SK-N-SH (cell line): ENCODE data around the gene CTTNBP2NL. TPM values are rescaled to one million over a fixed set of nuclear protein-coding genes. Genes with fewer than 3 reads are reported as not detected.

Experiments
- CTCF ChIA-PET: fragments of 300-600, 350-600 bp; formaldehyde crosslinking; extraction: SDS; loops from one replicate; lab custom pipeline; 2021; lab: Yijun Ruan, JAX
- POLR2A ChIA-PET: fragments of 350-600 bp; sonication (Branson Sonifier 250); formaldehyde crosslinking; extraction: SDS; loops from one replicate; lab custom pipeline; 2020; ENCODE audit warnings: antibody characterized with exemption, inconsistent platforms; lab: Yijun Ruan, JAX
- DNase-seq: peaks from one replicate; pipeline ENCODE4 v3.0.0; 2012
- H2AFZ ChIP-seq: fragments of 200-600 bp; sonication (generic); 2 replicates; pipeline ENCODE4 v1.8.1; 2016; ENCODE audit warnings: antibody characterized with exemption, mild to moderate bottlenecking, low read depth
- H3F3A ChIP-seq: fragments of 200-600 bp; sonication (generic); replicated peaks from 2 replicates; pipeline ENCODE3; 2016; ENCODE audit warnings: antibody characterized with exemption, mild to moderate bottlenecking; ENCODE audit not compliant: insufficient read depth
- H3K27ac ChIP-seq, 2 experiments: fragments of 200-500 bp in 1 of 2; fragments of 200-600 bp in 1 of 2; sonication (Bioruptor generic) in 1 of 2; sonication (generic), shearing (Covaris generic) in 1 of 2; 2 replicates each; pipeline versions ENCODE4 v1.5.1 to v1.6.1; 2014 to 2016; ENCODE audit warnings: low read depth in 2 of 2, inconsistent platforms in 1 of 2, low read length in 1 of 2, mild to moderate bottlenecking in 1 of 2, mixed read lengths in 1 of 2
- H3K27me3 ChIP-seq: fragments of 200-600 bp; sonication (generic), shearing (Covaris generic); 2 replicates; pipeline ENCODE4 v1.6.1; 2016; ENCODE audit warnings: mixed run types; ENCODE audit not compliant: insufficient read depth
- H3K36me3 ChIP-seq, 2 experiments: fragments of 200-500 bp in 1 of 2; fragments of 200-600 bp in 1 of 2; sonication (Bioruptor generic) in 1 of 2; sonication (generic) in 1 of 2; replicated peaks in 1 of 2; 2 replicates each; pipeline versions ENCODE3 to v1.5.1; 2014 to 2016; ENCODE audit warnings: low read length in 1 of 2, mild to moderate bottlenecking in 1 of 2; ENCODE audit not compliant: insufficient read depth in 2 of 2, control insufficient read depth in 1 of 2
- H3K4me1 ChIP-seq, 2 experiments: fragments of 200-500 bp in 1 of 2; fragments of 200-600 bp in 1 of 2; sonication (Bioruptor generic) in 1 of 2; sonication (generic), shearing (Covaris generic) in 1 of 2; 2 replicates each; pipeline versions ENCODE4 v1.5.1 to v1.6.1; 2014 to 2016; ENCODE audit warnings: low read depth in 1 of 2, low read length in 1 of 2, mixed run types in 1 of 2; ENCODE audit not compliant: insufficient read depth in 2 of 2, control insufficient read depth in 1 of 2
- H3K4me2 ChIP-seq: fragments of 200-600 bp; sonication (generic), shearing (Covaris generic); 2 replicates; pipeline ENCODE4 v1.6.1; 2017; ENCODE audit warnings: mixed run types
- H3K4me3 ChIP-seq, 2 experiments: fragments of 200-500 bp in 1 of 2; fragments of 200-600 bp in 1 of 2; sonication (Bioruptor generic) in 1 of 2; sonication (generic), shearing (Covaris generic) in 1 of 2; 2 replicates each; pipeline versions ENCODE4 v1.5.1 to v1.8.1; 2014 to 2016; ENCODE audit warnings: low read depth in 2 of 2, inconsistent platforms in 1 of 2, low read length in 1 of 2, mild to moderate bottlenecking in 1 of 2, mixed read lengths in 1 of 2, moderate library complexity in 1 of 2
- H3K79me2 ChIP-seq: fragments of 200-600 bp; sonication (generic); 2 replicates; pipeline ENCODE4 v1.8.1; 2017; ENCODE audit warnings: mild to moderate bottlenecking; ENCODE audit not compliant: insufficient read depth
- H3K9ac ChIP-seq: fragments of 200-600 bp; sonication (generic); 2 replicates; pipeline ENCODE4 v1.6.1; 2017; ENCODE audit warnings: mixed run types
- H3K9me2 ChIP-seq: fragments of 200-600 bp; sonication (generic); 2 replicates; pipeline ENCODE4 v1.6.1; 2017; ENCODE audit warnings: mixed run types
- H3K9me3 ChIP-seq: fragments of 200-600 bp; sonication (generic); 2 replicates; pipeline ENCODE4 v1.6.1; 2017; ENCODE audit warnings: mixed run types, mild to moderate bottlenecking, moderate library complexity
- H4K20me1 ChIP-seq: fragments of 200-600 bp; sonication (generic); 2 replicates; pipeline ENCODE4 v1.6.1; 2017; ENCODE audit warnings: mild to moderate bottlenecking, mixed run types; ENCODE audit not compliant: insufficient read depth
- CHD2 ChIP-seq: fragments of 150-350 bp; IDR thresholded peaks from 2 replicates; pipeline ENCODE4 v1.6.1; 2018; ENCODE audit warnings: low read length; ENCODE audit not compliant: partially characterized antibody
- ELF1 ChIP-seq: IDR thresholded peaks from 2 replicates; pipeline ENCODE4 v1.4.0; 2012
- EP300 ChIP-seq, 2 experiments: IDR thresholded peaks; 2 replicates each; pipeline versions ENCODE4 v1.4.0 to v1.6.1; 2012; ENCODE audit warnings: borderline replicate concordance in 1 of 2, low read depth in 1 of 2, low read length in 1 of 2
- EZH2phosphoT487 ChIP-seq: fragments of 200-600 bp; sonication (generic); IDR thresholded peaks from 2 replicates; pipeline ENCODE4 v1.6.1; 2017; ENCODE audit warnings: low read depth, mixed run types, mild to moderate bottlenecking, antibody characterized with exemption, moderate library complexity, borderline replicate concordance
- FOXJ3 ChIP-seq: sonication (generic); formaldehyde crosslinking; IDR thresholded peaks from 2 replicates; pipeline ENCODE4 v1.5.1; 2020; ENCODE audit warnings: mild to moderate bottlenecking, missing genetic modification reagents
- FOXM1 ChIP-seq: IDR thresholded peaks from 2 replicates; pipeline ENCODE4 v1.4.0; 2012; ENCODE audit warnings: low read depth, mild to moderate bottlenecking
- GABPA ChIP-seq: IDR thresholded peaks from 2 replicates; pipeline ENCODE4 v1.4.0; 2012; ENCODE audit warnings: low read depth, mild to moderate bottlenecking
- NRF1 ChIP-seq: IDR thresholded peaks from 2 replicates; pipeline ENCODE4 v1.6.1; 2012; ENCODE audit warnings: low read depth, mild to moderate bottlenecking, low read length
- RAD21 ChIP-seq: IDR thresholded peaks from 2 replicates; pipeline ENCODE4 v1.6.1; 2012; ENCODE audit warnings: mild to moderate bottlenecking, low read length
- RFX5 ChIP-seq: IDR thresholded peaks from 2 replicates; pipeline ENCODE4 v1.6.1; 2012; ENCODE audit warnings: mild to moderate bottlenecking, improper control_type of control experiment, low read length
- SMC3 ChIP-seq: IDR thresholded peaks from 2 replicates; pipeline ENCODE4 v1.6.1; 2012; ENCODE audit warnings: low read depth, low read length, improper control_type of control experiment
- TAF1 ChIP-seq: IDR thresholded peaks from 2 replicates; pipeline ENCODE4 v1.6.1; 2012; ENCODE audit warnings: low read depth, mild to moderate bottlenecking, low read length, moderate library complexity, borderline replicate concordance
- TCF12 ChIP-seq: IDR thresholded peaks from 2 replicates; pipeline ENCODE4 v1.4.0; 2012
- TEAD4 ChIP-seq: IDR thresholded peaks from 2 replicates; pipeline ENCODE4 v1.4.0; 2012; ENCODE audit warnings: mild to moderate bottlenecking, borderline replicate concordance; ENCODE audit not compliant: insufficient read depth
- YY1 ChIP-seq: IDR thresholded peaks from 2 replicates; pipeline ENCODE4 v1.4.0; 2012; ENCODE audit warnings: low read depth, mild to moderate bottlenecking
- WGBS: methylation state at CpG from one replicate; pipeline ENCODE4 v1.1.6; 2017; ENCODE audit warnings: low lambda C conversion rate; 5-methylcytosine and 5-hydroxymethylcytosine counted together
- polyA plus RNA-seq, 3 experiments: library from polyadenylated mRNA; depleted of rRNA; stranded (reverse); fragments of >200 nt; gene quantifications; 2 replicates each; pipeline ENCODE4 v1.2.3, GENCODE V29; 2012

CTTNBP2NL gene
- polyA plus RNA-seq, 1 of the 3 experiments (the other 2 are of a cell fraction): 4.9 TPM

DNA sequence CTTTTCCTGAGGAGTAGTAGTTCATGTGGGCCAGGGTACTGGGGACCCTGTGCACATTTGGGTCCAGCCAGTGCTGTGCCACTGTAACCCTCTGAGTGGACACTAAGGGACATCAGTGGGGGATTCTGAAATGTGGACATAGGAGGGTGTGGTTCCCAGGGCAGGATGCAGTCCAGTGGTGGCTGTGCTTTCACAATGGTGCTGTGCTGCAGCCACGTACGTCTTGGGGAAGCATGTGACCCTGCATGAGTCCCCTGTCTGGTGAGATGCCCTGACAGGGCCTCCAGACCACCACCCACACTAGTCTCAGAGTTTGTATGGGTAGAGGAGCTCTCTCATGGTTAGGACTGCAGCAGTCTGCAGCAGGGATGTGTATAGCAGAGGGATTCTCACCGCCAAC is 75.0 kb downstream of the CTTNBP2NL start:
- H3K4me1 ChIP-seq: peaks cover 0 to under 1% of the 10 kb centered on the region in 2 experiments; a peak in 2 of 4 replicates
- H3K4me3 ChIP-seq: no peak overlapping the region
- DNase-seq: no peak
- no peak overlapping the region for H2AFZ ChIP-seq
- POLR2A ChIA-PET: no interaction called here
- TF ChIP-seq NRF1 (no peak), TAF1 (no peak), RFX5 (no peak)
- CTCF ChIA-PET: interaction anchor here (1.3 to 12.9 kb wide), 2 partner anchors 29 to 81 kb away, joined by 3 to 154 read pairs; no protein-coding TSS in a partner anchor
- H4K20me1 ChIP-seq: no peaks in the 10 kb centered on the region
- H3K9me2 ChIP-seq: no peaks in the 10 kb centered on the region
- H3F3A ChIP-seq: peaks cover 16% of the 10 kb centered on the region
- H3K4me2 ChIP-seq: no peak overlapping the region
- H3K9me3 ChIP-seq: 0 out of 2 replicates have a peak, but pooled peaks cover 1% of the 10 kb centered on the region
- H3K27ac ChIP-seq: no peak overlapping the region
- 95% methylated on average over 2 of the region's 3 CpGs for WGBS
- H3K36me3 ChIP-seq: peaks cover 0 to 1% of the 10 kb centered on the region in 2 experiments
- no peak overlapping the region for H3K9ac ChIP-seq
- no peaks in the 10 kb centered on the region for H3K79me2 ChIP-seq
- no peaks in the 10 kb centered on the region for H3K27me3 ChIP-seq

GRCh38 chr1:112472142-112472541 is 76.1 kb downstream of the CTTNBP2NL start:
- Histone ChIP-seq H3K79me2 (no peaks in the 10 kb centered on the region), H3F3A (peaks cover 18% of the 10 kb centered on the region), H3K27ac (no peak overlapping the region), H3K27me3 (no peaks in the 10 kb centered on the region), H2AFZ (no peak overlapping the region), H3K4me1 (no peaks in the 10 kb centered on the region), H3K9me2 (no peaks in the 10 kb centered on the region), H3K9me3 (peaks cover 3% of the 10 kb centered on the region; the same call in 1 of the 2 replicates), H3K4me2 (no peak overlapping the region), H3K4me3 (no peak overlapping the region), H4K20me1 (no peaks in the 10 kb centered on the region), H3K36me3 (peaks cover 0 to 2% of the 10 kb centered on the region in 2 experiments), H3K9ac (no peak overlapping the region)
- no peak for DNase-seq
- CTCF ChIA-PET: interaction anchor here (12.9 kb wide), 1 partner anchor 82 kb away, joined by 154 read pairs; no protein-coding TSS in a partner anchor
- TF ChIP-seq TCF12 (no peak), EZH2phosphoT487 (no peak), YY1 (no peak), TEAD4 (no peak), FOXM1 (no peak), SMC3 (no peak), ELF1 (no peak), RFX5 (no peak), TAF1 (no peak), GABPA (no peak), CHD2 (no peak), EP300 (IDR thresholded peaks at IDR 0.05; ENCODE audit: borderline replicate concordance in 1 of 2, low read depth in 1 of 2, low read length in 1 of 2) (no peak), FOXJ3 (no peak), RAD21 (no peak)
- POLR2A ChIA-PET: no interaction called here
- 94% methylated on average over 1 of the region's 1 CpG for WGBS
